ENCODE measurements around the gene ZNF341. TPM values are rescaled to one million over a fixed set of nuclear protein-coding genes. Genes with fewer than 3 reads are reported as not detected.

The ZNF341 gene
- total RNA-seq, 1 donor from 2014 or later: 4.3 TPM

GRCh38 chr20:33765592-33765991, 33.8 kb downstream of the ZNF341 start:
- no peak for DNase-seq (ENCODE audit: extremely low read depth, low read depth, low spot score)

DNA sequence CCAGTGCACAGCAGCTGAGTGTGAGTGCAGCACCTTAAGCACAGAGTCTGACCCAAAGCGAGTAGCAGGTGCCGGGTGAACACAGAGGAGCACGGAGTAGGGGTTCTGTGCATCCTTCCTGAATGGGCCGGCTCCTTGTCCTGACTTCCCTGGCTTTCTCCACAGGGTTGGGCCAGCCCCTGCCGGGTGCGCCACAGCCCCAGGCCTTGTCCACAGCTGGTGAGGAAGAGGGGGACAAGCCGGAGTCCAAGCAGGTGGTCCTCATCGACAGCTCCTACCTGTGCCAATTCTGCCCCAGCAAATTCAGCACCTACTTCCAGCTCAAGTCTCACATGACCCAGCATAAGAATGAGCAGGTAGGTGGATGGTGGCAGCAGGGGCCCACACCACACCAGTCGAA, 34.9 kb downstream of the ZNF341 start:
- DNase-seq (ENCODE audit: extremely low read depth, low read depth, low spot score): no peak

DNA sequence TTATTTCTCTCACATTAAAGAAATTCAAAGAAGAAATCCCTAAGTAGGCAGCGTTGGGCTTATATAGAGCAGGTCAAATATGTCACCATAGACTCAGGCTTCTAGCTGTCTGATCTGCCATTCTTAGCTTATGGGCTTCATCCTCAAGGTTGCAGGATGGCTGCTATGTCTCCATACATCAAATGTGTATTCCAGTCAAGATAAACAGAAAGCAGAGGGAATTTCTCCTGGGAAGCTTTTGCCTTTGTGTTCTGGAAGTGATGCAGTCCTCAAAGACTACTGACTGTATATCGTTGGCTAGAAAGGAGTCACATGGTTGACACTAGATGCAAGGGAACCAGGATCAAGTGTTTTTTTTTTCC, 36.0 kb downstream of the ZNF341 start:
- no peak for DNase-seq (ENCODE audit: extremely low read depth, low read depth, low spot score)

- no peak for DNase-seq (ENCODE audit: extremely low read depth, low read depth, low spot score)
Measured at GRCh38 chr20:33769043-33769442, 37.2 kb downstream of the ZNF341 start.

- DNase-seq (ENCODE audit: extremely low read depth, low read depth, low spot score): no peak
Measured at GRCh38 chr20:33770005-33770404, 38.2 kb downstream of the ZNF341 start.

DNA sequence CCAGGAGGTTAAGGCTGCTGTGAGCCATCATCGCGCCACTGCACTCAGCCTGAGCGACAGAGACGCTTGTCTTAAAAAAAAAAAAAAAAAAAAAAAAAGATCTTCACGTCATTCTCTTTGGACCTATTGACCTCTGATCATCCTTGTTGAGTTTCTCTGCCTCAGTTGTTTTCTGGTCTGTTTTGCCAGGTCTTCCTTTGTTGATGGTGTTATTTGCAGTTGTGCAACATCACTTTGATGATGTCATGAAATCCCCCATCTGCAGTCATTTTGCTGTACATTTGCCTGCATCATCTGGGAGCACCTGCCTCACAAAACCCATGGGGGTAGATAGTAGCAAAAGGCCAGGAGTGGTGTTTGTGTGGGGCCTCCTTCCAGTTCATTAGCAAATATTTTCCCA, 40.1 kb downstream of the ZNF341 start:
- DNase-seq (ENCODE audit: extremely low read depth, low read depth, low spot score): no peak

DNA sequence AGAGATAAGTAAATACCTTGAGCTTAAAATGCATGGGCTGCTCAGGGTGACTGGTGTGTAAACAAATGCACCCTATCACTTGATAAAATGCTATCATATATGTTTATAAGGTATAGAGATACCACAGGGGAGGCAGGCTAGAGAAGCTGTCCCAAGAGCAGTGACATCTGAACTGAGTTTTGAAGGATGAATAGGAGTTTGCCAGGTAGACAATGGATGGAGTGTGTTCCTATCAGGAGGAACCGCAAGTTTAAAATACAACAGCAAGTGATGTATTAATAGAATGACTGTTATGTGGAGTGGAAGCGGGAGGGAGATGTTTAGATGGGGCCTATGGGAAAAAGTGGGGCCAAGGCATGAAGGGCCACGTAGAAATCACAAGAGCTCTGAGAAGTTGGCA, 40.6 kb downstream of the ZNF341 start:
- no peak for DNase-seq (ENCODE audit: extremely low read depth, low read depth, low spot score)

GRCh38 chr20:33773412-33774089, 41.8 kb downstream of the ZNF341 start:
- no peak for DNase-seq (ENCODE audit: extremely low read depth, low read depth, low spot score)

- no peak for DNase-seq (ENCODE audit: extremely low read depth, low read depth, low spot score)
Measured at GRCh38 chr20:33777816-33778215, 46.0 kb downstream of the ZNF341 start.

DNA sequence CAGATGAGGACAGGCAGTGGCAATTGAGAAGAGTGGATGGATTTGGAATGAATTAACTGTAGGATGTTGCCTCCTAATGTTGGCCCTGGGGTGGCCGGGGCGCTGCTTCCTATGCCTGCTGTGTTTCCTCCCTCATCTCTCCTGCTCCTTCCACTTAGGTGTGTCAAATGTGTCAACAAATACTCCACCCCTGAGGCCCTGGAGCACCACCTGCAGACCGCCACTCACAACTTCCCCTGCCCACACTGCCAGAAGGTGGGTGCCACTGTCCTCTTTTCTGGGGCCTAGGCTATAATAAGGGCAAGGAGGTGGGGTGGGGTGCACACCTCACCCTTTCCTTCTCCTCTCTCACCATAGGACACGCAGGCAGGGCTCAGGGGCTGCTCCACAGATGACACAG, 49.3 kb downstream of the ZNF341 start:
- no peak for DNase-seq (ENCODE audit: extremely low read depth, low read depth, low spot score)

DNA sequence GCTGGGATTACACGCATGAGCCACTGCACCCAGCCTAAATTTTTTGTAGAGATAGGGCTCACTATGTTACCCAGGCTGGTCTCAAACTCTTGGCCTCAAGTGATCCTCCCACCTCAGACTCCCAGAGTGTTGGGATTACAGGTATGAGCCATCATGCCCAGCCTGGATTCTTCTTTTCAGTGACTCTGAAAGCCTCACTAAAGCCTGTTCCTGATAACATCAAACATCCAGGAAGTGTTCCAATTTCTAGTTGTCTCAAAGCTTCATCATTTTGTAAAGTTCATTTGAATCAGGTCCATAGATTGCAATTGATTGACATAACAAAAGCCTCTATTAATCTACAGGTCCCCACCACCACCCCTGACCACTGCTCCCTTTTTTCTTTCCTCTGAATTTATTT, 50.1 kb downstream of the ZNF341 start:
- DNase-seq (ENCODE audit: extremely low read depth, low read depth, low spot score): no peak

- DNase-seq (ENCODE audit: extremely low read depth, low read depth, low spot score): no peak
Measured at GRCh38 chr20:33783256-33783655, 51.5 kb downstream of the ZNF341 start.

- no peak for DNase-seq (ENCODE audit: extremely low read depth, low read depth, low spot score)
Measured at GRCh38 chr20:33783818-33784217, 52.0 kb downstream of the ZNF341 start.

DNA sequence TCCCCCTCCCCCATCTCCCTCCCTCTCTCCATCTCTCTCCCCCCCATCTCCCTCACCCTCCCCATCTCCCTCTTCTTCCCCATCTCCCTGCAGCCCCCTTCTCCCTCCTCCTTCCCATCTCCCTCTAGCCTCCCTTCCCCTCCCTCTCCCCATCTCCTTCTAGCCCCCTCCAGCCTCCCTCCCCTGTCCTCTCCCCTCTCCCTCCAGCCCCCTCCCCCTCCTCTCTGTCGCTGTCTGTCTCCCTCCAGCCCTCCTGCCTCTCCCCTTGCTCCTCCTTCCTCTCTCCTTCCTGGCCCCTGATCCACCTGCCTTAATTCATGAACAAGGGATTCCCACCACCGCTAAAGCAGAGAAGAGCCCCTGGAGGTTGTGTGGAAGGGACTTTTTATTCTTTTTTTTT, 52.4 kb downstream of the ZNF341 start:
- DNase-seq (ENCODE audit: extremely low read depth, low read depth, low spot score): no peak

GRCh38 chr20:33785503-33785902, 53.7 kb downstream of the ZNF341 start:
- DNase-seq (ENCODE audit: extremely low read depth, low read depth, low spot score): no peak

DNA sequence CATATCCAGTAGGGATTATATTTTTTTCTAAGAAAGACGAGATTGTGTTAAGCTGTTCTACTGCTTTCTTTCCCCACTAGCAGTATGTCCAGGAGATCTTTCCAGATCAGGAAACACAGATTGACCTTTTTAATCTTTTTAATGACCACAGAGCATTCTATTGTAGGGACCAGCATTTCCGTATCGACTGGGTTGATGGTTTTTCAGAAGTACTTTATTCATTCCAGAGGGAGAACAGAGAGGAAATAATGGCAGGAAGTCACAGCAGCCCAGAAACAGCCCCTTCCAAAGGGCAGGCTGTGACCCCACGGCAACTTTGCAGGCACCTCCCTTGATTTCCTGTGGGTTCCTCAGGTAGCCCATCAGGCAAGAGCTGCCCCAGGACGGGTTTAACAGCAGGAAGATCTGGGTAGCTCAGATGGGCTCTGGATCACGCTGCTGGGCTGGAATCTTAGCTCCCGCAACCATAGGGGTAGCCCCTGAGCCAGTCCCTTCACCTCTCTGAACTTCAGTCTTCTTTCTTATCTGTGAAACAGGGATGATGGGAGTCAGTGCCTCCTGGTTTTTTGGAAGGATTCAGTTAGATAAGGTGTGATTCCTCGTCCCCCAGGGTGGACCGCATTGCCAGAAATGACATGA, 55.6 kb downstream of the ZNF341 start:
- DNase-seq (ENCODE audit: extremely low read depth, low read depth, low spot score): no peak

DNA sequence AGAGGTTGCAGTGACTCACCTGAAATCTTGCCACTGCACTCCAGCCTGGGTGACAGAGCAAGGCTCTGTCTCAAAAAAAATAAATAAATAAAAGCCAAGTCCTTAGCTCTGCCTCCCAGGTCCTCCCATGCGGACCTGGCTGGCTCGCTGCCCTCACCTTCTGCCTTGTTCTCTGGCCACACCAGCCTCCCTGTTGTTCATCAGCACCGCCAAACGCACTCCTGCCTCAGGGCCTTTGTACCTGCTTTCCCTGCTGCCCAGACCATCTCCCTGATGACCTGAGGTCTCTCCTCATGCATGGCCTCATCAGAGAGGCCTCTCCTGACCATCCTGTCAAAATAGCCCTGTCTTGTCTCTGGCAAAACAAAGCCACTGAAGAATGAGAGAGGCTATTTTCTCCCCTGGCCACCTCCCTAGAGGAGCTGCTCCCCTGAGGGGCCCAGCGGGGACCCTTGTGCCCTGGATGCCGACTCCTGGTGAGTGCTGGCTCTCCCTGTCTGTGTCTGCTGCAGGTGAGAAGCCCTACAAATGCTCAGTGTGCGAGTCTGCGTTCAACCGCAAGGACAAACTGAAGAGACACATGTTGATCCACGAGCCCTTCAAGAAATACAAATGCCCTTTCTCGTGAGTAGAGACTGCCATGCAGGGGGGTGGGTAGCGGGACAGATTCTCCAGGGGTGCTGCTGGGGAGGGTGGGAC, 56.7 kb downstream of the ZNF341 start:
- no peak for DNase-seq (ENCODE audit: extremely low read depth, low read depth, low spot score)

GRCh38 chr20:33789109-33789857, 57.5 kb downstream of the ZNF341 start:
- DNase-seq (ENCODE audit: extremely low read depth, low read depth, low spot score): peak; percentile 95

DNA sequence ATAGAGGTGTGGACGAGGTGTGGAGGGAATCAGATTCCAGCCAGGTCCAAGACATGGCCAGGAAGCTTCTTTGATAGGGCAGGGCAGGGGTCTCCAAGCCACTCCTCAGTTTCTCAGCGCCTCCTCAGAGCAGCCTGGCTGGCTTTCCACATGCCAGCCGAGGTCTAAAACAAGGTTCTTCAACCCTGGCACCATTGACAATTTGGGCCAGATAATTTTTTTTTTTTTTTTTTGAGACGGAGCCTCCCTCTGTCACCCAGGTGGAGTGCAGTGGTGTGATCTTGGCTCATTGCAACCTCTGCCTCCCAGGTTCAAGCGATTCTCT, 58.0 kb downstream of the ZNF341 start:
- DNase-seq (ENCODE audit: extremely low read depth, low read depth, low spot score): no peak

- no peak for DNase-seq (ENCODE audit: extremely low read depth, low read depth, low spot score)
Measured at GRCh38 chr20:33790566-33790965, 58.8 kb downstream of the ZNF341 start.

DNA sequence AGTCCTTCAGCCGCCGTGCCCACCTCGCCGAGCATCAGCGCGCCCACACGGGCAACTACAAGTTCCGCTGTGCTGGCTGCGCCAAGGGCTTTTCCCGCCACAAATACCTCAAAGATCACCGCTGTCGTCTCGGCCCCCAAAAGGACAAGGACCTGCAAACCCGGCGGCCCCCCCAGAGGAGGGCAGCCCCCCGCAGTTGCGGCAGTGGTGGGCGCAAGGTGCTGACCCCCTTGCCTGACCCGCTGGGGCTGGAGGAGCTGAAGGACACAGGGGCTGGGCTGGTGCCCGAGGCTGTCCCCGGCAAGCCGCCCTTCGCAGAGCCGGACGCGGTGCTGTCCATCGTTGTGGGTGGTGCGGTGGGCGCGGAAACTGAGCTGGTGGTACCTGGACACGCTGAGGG, 59.2 kb downstream of the ZNF341 start:
- no peak for DNase-seq (ENCODE audit: extremely low read depth, low read depth, low spot score)

- no peak for DNase-seq (ENCODE audit: extremely low read depth, low read depth, low spot score)
Measured at GRCh38 chr20:33791540-33791939, 59.7 kb downstream of the ZNF341 start.

All from glomerular endothelial cell (primary cell).